CD14-positive monocyte (primary cell): Measurements from ENCODE around the gene DDC. TPM values are rescaled to one million over a fixed set of nuclear protein-coding genes. Genes with fewer than 3 reads are reported as not detected.

ENCODE experiments used
- DNase-seq, 3 donors: peaks; one replicate each; pipeline ENCODE4 v3.0.0-alpha.2; 2011 to 2022
- H2AFZ ChIP-seq: 2 replicates; pipeline ENCODE4 v1.6.0; 2012; ENCODE audit warnings: mild to moderate bottlenecking, low read depth, low read length, inconsistent platforms; ENCODE audit not compliant: insufficient read depth, poor library complexity, severe bottlenecking
- H3K27ac ChIP-seq, 2 donors: 1 replicate in 1 of 2; 2 replicates in 1 of 2; pipeline ENCODE4 v1.5.1; 2012 to 2013; ENCODE audit warnings: low read length in 2 of 2, control low read depth in 1 of 2, inconsistent platforms in 1 of 2, low read depth in 1 of 2, mild to moderate bottlenecking in 1 of 2
- H3K27me3 ChIP-seq, 2 donors: one replicate each; pipeline versions ENCODE4 v1.6.0 to v1.6.1; 2011 to 2013; ENCODE audit warnings: low read length in 2 of 2; ENCODE audit not compliant: control insufficient read depth in 2 of 2, insufficient read depth in 2 of 2
- H3K36me3 ChIP-seq, 2 donors: replicated peaks in 1 of 2; 1 replicate in 1 of 2; 2 replicates in 1 of 2; pipeline versions ENCODE4 v1.5.1 to v1.6.1; 2012 to 2013; ENCODE audit warnings: low read length in 2 of 2, control low read depth in 1 of 2, inconsistent platforms in 1 of 2, mild to moderate bottlenecking in 1 of 2; ENCODE audit not compliant: insufficient read depth in 2 of 2, control insufficient read depth in 1 of 2
- H3K4me1 ChIP-seq, 2 donors: 1 replicate in 1 of 2; 2 replicates in 1 of 2; pipeline versions ENCODE4 v1.5.1 to v1.6.1; 2012 to 2013; ENCODE audit warnings: low read length in 2 of 2, control low read depth in 1 of 2, inconsistent platforms in 1 of 2, mild to moderate bottlenecking in 1 of 2, moderate library complexity in 1 of 2; ENCODE audit not compliant: insufficient read depth in 2 of 2, control insufficient read depth in 1 of 2
- H3K4me2 ChIP-seq: replicated peaks from 2 replicates; pipeline ENCODE3; 2012; ENCODE audit warnings: low read length, moderate library complexity, mild to moderate bottlenecking; ENCODE audit not compliant: poor library complexity, severe bottlenecking; ENCODE audit errors: extremely low read depth
- H3K4me3 ChIP-seq, 3 experiments: fragments of 200-600 bp in 1 of 3; sonication (generic) in 1 of 3; replicated peaks in 1 of 3; 1 replicate in 2 of 3; 2 replicates in 1 of 3; pipeline ENCODE4 v1.5.1; 2011 to 2013; ENCODE audit warnings: low read length in 3 of 3, mild to moderate bottlenecking in 3 of 3, control low read depth in 2 of 3, low read depth in 2 of 3, inconsistent platforms in 1 of 3, moderate library complexity in 1 of 3
- H3K79me2 ChIP-seq: 2 replicates; pipeline ENCODE4 v1.6.0; 2012; ENCODE audit warnings: mild to moderate bottlenecking, control low read depth, inconsistent platforms, low read length, moderate library complexity; ENCODE audit not compliant: insufficient read depth
- H3K9ac ChIP-seq: 2 replicates; pipeline ENCODE4 v1.6.0; 2017; ENCODE audit warnings: low read length, mild to moderate bottlenecking; ENCODE audit not compliant: insufficient read depth, poor library complexity, severe bottlenecking
- H3K9me3 ChIP-seq, 2 donors: replicated peaks in 1 of 2; 1 replicate in 1 of 2; 2 replicates in 1 of 2; pipeline versions ENCODE4 v1.5.1 to v1.6.1; 2012 to 2013; ENCODE audit warnings: low read length in 2 of 2, control low read depth in 1 of 2; ENCODE audit not compliant: control insufficient read depth in 1 of 2, insufficient read depth in 1 of 2
- H4K20me1 ChIP-seq: 2 replicates; pipeline ENCODE4 v1.6.0; 2012; ENCODE audit warnings: mild to moderate bottlenecking, low read length, control low read depth, moderate library complexity; ENCODE audit not compliant: insufficient read depth
- H3K27ac Mint-ChIP-seq, 7 donors: one replicate each; pipeline ENCODE4 v1.8.0; 2020; ENCODE audit warnings: mild to moderate bottlenecking in 7 of 7, mixed read lengths in 7 of 7, moderate library complexity in 6 of 7, inconsistent platforms in 2 of 7
- H3K27me3 Mint-ChIP-seq, 3 donors: one replicate each; pipeline ENCODE4 v1.8.0; 2021 to 2022; ENCODE audit warnings: low read depth in 3 of 3, mild to moderate bottlenecking in 3 of 3, mixed read lengths in 3 of 3, moderate library complexity in 3 of 3, inconsistent platforms in 1 of 3
- H3K36me3 Mint-ChIP-seq, 2 donors: one replicate each; pipeline ENCODE4 v1.8.0; 2020; ENCODE audit warnings: mixed read lengths in 2 of 2, inconsistent platforms in 1 of 2, mild to moderate bottlenecking in 1 of 2
- H3K4me1 Mint-ChIP-seq: one replicate; pipeline ENCODE4 v1.8.0; 2020; ENCODE audit warnings: mild to moderate bottlenecking, mixed read lengths
- H3K4me3 Mint-ChIP-seq, 2 donors: one replicate each; pipeline ENCODE4 v1.8.0; 2020; ENCODE audit warnings: mild to moderate bottlenecking in 2 of 2, mixed read lengths in 2 of 2, moderate library complexity in 1 of 2
- H3K9me3 Mint-ChIP-seq, 7 donors: one replicate each; pipeline ENCODE4 v1.8.0; 2020 to 2022; ENCODE audit warnings: mixed read lengths in 7 of 7, mild to moderate bottlenecking in 6 of 7, moderate library complexity in 6 of 7, inconsistent platforms in 2 of 7
- WGBS: methylation state at CpG from one replicate; pipeline ENCODE4 v1.1.5; 2013; ENCODE audit warnings: missing lambda C conversion rate; ENCODE audit not compliant: insufficient coverage; 5-methylcytosine and 5-hydroxymethylcytosine counted together
- intact Hi-C, 2 donors: fragments of 100-400 bp; cut with micrococcal nuclease; formaldehyde crosslinking; loops; one replicate each; pipeline versions ENCODE4 v1.15.0 to v1.15.1; 2023
- polyA plus RNA-seq, 3 donors: library from polyadenylated mRNA; depleted of rRNA in 1 of 3; unstranded in 2 of 3; stranded (reverse) in 1 of 3; fragments of 300-500 nt in 2 of 3; fragments of >200 nt in 1 of 3; fragmentation: Illumina TruSeq in 2 of 3; gene quantifications; 1 replicate in 2 of 3; 2 replicates in 1 of 3; pipeline ENCODE4 v1.2.3, GENCODE V29; 2012 to 2021
- TF ChIP-seq, protein P1 (sequence below): fragments of 200-600 bp; IDR thresholded peaks from one replicate; pipeline ENCODE4 v1.8.0; 2022; ENCODE audit warnings: antibody characterized with exemption, mild to moderate bottlenecking

Gene DDC
- polyA plus RNA-seq, 3 donors = not detected

DNA sequence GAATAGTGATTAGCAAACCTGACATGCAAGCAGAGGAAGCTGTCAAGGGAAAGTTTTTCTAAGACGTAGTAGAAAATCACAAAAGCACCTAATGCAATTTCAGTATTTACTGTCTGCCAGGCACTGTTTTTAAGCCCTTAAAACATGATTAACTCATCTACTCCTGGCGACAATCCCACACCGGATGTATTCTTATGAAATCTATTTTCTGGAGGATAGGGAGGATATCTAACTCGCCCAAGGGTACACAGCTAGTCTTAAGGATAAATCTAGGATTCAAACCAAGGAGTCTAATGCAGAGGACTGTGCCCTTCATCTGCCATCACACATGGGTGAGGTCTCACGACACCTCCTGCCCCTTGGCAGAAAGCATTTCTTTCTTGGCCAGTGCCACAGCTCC is 67.2 kb downstream of the DDC start:
- Histone ChIP-seq H3K4me2 (no peak overlapping the region), H3K4me1 (no peaks in the 10 kb centered on the region), H3K27ac (no peak overlapping the region), H3K79me2 (no peaks in the 10 kb centered on the region), H3K4me3 (no peak overlapping the region), H3K27me3 (peaks cover 0 to 11% of the 10 kb centered on the region in 2 donors), H4K20me1 (no peaks in the 10 kb centered on the region), H2AFZ (no peak overlapping the region), H3K9ac (no peak overlapping the region), H3K36me3 (no peaks in the 10 kb centered on the region), H3K9me3 (no peaks in the 10 kb centered on the region)
- intact Hi-C loops = no loop called here
- H3K4me1 Mint-ChIP-seq = no peaks in the 10 kb centered on the region
- H3K9me3 Mint-ChIP-seq = peaks cover 0 to 2% (median 0%) of the 10 kb centered on the region in 7 donors
- no peak overlapping the region for H3K4me3 Mint-ChIP-seq
- peaks cover 5 to 21% (median 15%) of the 10 kb centered on the region in 3 donors for H3K27me3 Mint-ChIP-seq
- TF ChIP-seq, protein P1, sequence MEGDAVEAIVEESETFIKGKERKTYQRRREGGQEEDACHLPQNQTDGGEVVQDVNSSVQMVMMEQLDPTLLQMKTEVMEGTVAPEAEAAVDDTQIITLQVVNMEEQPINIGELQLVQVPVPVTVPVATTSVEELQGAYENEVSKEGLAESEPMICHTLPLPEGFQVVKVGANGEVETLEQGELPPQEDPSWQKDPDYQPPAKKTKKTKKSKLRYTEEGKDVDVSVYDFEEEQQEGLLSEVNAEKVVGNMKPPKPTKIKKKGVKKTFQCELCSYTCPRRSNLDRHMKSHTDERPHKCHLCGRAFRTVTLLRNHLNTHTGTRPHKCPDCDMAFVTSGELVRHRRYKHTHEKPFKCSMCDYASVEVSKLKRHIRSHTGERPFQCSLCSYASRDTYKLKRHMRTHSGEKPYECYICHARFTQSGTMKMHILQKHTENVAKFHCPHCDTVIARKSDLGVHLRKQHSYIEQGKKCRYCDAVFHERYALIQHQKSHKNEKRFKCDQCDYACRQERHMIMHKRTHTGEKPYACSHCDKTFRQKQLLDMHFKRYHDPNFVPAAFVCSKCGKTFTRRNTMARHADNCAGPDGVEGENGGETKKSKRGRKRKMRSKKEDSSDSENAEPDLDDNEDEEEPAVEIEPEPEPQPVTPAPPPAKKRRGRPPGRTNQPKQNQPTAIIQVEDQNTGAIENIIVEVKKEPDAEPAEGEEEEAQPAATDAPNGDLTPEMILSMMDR = no peak
- DNase-seq = no peak
- H3K27ac Mint-ChIP-seq = no peak overlapping the region
- 58% methylated on average over 2 of the region's 5 CpGs for WGBS
- H3K36me3 Mint-ChIP-seq = no peaks in the 10 kb centered on the region

DNA sequence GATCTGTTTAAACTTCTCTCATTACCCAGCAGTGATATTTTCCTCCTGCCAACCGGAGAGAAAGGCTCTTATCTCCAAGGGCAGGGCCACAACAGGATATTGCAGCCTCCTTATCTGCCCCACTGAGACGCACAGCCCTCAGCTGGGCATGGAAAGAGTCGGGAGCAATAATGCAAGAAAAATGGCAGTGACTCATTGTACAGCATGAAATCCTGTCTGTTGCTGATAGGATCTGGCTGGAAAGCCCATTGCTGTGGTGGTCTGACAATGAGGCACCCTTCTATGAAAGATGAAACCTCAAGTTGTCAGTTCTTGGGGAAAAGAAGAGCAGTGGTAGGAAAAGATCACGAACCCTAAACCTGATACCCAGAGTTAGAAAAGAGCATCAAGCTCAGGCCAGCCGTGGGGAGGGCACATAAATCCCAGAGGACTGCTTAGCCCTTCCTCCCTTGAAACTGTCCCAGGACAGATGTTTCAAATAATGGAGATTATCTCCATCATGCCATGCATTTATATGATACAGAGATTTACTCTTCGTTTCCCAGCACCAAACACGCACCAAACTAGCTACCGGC is 68.0 kb downstream of the DDC start:
- Mint-ChIP-seq H3K4me3 (no peak overlapping the region), H3K27ac (no peak overlapping the region), H3K9me3 (peaks cover 0 to 2% (median 0%) of the 10 kb centered on the region in 7 donors), H3K4me1 (no peaks in the 10 kb centered on the region), H3K36me3 (no peaks in the 10 kb centered on the region), H3K27me3 (peaks cover 5 to 21% (median 15%) of the 10 kb centered on the region in 3 donors)
- Histone ChIP-seq H3K27ac (no peak overlapping the region), H3K4me3 (no peak overlapping the region), H3K36me3 (no peaks in the 10 kb centered on the region), H3K4me2 (no peak overlapping the region), H3K4me1 (no peaks in the 10 kb centered on the region), H3K9me3 (no peaks in the 10 kb centered on the region), H3K9ac (no peak overlapping the region), H3K27me3 (peaks cover 0 to 11% of the 10 kb centered on the region in 2 donors), H4K20me1 (no peaks in the 10 kb centered on the region), H3K79me2 (no peaks in the 10 kb centered on the region), H2AFZ (no peak overlapping the region)
- WGBS = 4% methylated on average over 4 of the region's 8 CpGs
- no peak for DNase-seq
- intact Hi-C loops = no loop called here
- TF ChIP-seq, protein P1 = no peak
